ENCODE measurements around the gene RBMS3. TPM values are rescaled to one million over a fixed set of nuclear protein-coding genes. Genes with fewer than 3 reads are reported as not detected.

RBMS3 gene
- total RNA-seq, 1 experiment from 2014 or later: 8.7 TPM

GRCh38 chr3:29481969-29482767, 201.3 kb downstream of the RBMS3 start:
- Mint-ChIP-seq H3K4me1 (peaks cover 21% of the 10 kb centered on the region), H3K27ac (no peak overlapping the region), H3K36me3 (no peaks in the 10 kb centered on the region), H3K9me3 (peaks cover 5% of the 10 kb centered on the region), H3K4me3 (no peak overlapping the region), H3K27me3 (ENCODE audit: low read depth) (no peaks in the 10 kb centered on the region)
- TF ChIP-seq, protein P1, sequence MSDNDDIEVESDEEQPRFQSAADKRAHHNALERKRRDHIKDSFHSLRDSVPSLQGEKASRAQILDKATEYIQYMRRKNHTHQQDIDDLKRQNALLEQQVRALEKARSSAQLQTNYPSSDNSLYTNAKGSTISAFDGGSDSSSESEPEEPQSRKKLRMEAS (CRISPR knock-in tag; IDR thresholded peaks at IDR 0.05): no peak
- TF ChIP-seq TCF7 (CRISPR knock-in tag; IDR thresholded peaks at IDR 0.05; ENCODE audit: low read depth) (no peak), CREM (CRISPR knock-in tag; IDR thresholded peaks at IDR 0.05) (no peak)
- TF ChIP-seq, protein P2, sequence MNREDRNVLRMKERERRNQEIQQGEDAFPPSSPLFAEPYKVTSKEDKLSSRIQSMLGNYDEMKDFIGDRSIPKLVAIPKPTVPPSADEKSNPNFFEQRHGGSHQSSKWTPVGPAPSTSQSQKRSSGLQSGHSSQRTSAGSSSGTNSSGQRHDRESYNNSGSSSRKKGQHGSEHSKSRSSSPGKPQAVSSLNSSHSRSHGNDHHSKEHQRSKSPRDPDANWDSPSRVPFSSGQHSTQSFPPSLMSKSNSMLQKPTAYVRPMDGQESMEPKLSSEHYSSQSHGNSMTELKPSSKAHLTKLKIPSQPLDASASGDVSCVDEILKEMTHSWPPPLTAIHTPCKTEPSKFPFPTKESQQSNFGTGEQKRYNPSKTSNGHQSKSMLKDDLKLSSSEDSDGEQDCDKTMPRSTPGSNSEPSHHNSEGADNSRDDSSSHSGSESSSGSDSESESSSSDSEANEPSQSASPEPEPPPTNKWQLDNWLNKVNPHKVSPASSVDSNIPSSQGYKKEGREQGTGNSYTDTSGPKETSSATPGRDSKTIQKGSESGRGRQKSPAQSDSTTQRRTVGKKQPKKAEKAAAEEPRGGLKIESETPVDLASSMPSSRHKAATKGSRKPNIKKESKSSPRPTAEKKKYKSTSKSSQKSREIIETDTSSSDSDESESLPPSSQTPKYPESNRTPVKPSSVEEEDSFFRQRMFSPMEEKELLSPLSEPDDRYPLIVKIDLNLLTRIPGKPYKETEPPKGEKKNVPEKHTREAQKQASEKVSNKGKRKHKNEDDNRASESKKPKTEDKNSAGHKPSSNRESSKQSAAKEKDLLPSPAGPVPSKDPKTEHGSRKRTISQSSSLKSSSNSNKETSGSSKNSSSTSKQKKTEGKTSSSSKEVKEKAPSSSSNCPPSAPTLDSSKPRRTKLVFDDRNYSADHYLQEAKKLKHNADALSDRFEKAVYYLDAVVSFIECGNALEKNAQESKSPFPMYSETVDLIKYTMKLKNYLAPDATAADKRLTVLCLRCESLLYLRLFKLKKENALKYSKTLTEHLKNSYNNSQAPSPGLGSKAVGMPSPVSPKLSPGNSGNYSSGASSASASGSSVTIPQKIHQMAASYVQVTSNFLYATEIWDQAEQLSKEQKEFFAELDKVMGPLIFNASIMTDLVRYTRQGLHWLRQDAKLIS (CRISPR knock-in tag; IDR thresholded peaks at IDR 0.05; ENCODE audit: borderline replicate concordance): no peak
- no peak for ATAC-seq
- ChIA-PET CTCF (interaction anchor here (0.6 kb wide), 1 partner anchor 17 kb away, joined by 3 read pairs; no protein-coding TSS in a partner anchor), POLR2A (no interaction called here)
- DNase-seq (ENCODE audit: low spot score): no peak

GRCh38 chr3:29484633-29485032, 203.8 kb downstream of the RBMS3 start:
- H3K4me1 Mint-ChIP-seq: peaks cover 15% of the 10 kb centered on the region
- CTCF ChIA-PET: no interaction called here

GRCh38 chr3:29486096-29486495, 205.2 kb downstream of the RBMS3 start:
- ChIA-PET POLR2A (no interaction called here), CTCF (no interaction called here)
- no peak overlapping the region for H3K4me3 Mint-ChIP-seq
- peak overlapping the region; percentile 33; the same call in 1 of the 2 replicates for H3K27ac Mint-ChIP-seq
- ATAC-seq (no peak; the same call in 1 of the 2 replicates), DNase-seq (ENCODE audit: low spot score) (no peak)
- no peaks in the 10 kb centered on the region for H3K36me3 Mint-ChIP-seq
- H3K4me1 Mint-ChIP-seq: peaks cover 15% of the 10 kb centered on the region
- no peaks in the 10 kb centered on the region for H3K27me3 Mint-ChIP-seq (ENCODE audit: low read depth)
- peaks cover 14% of the 10 kb centered on the region for H3K9me3 Mint-ChIP-seq
- no peak for TF ChIP-seq EMX1 (CRISPR knock-in tag; IDR thresholded peaks at IDR 0.05)
- no peak for TF ChIP-seq PREB (CRISPR knock-in tag; IDR thresholded peaks at IDR 0.05; ENCODE audit: borderline replicate concordance)
- TF ChIP-seq IRF1 (CRISPR knock-in tag; IDR thresholded peaks at IDR 0.05): no peak
- no peak for TF ChIP-seq SMAD3 (CRISPR knock-in tag; IDR thresholded peaks at IDR 0.05; ENCODE audit: borderline replicate concordance)
- TF ChIP-seq ZBTB21 (CRISPR knock-in tag; IDR thresholded peaks at IDR 0.05; ENCODE audit: borderline replicate concordance): no peak
- no peak for TF ChIP-seq ZNF219 (CRISPR knock-in tag; IDR thresholded peaks at IDR 0.05; ENCODE audit: borderline replicate concordance)
- TF ChIP-seq KAT7 (CRISPR knock-in tag; IDR thresholded peaks at IDR 0.05; ENCODE audit: borderline replicate concordance): no peak
- TF ChIP-seq ELF4 (CRISPR knock-in tag; IDR thresholded peaks at IDR 0.05; ENCODE audit: low read depth): no peak
- no peak for TF ChIP-seq IRF2 (CRISPR knock-in tag; IDR thresholded peaks at IDR 0.05; ENCODE audit: borderline replicate concordance, low read depth)
- no peak for TF ChIP-seq GRHL2 (CRISPR knock-in tag; IDR thresholded peaks at IDR 0.05; ENCODE audit: insufficient replicate concordance, severe bottlenecking)
- TF ChIP-seq ESRRA (CRISPR knock-in tag; IDR thresholded peaks at IDR 0.05; ENCODE audit: borderline replicate concordance): no peak
- no peak for TF ChIP-seq ZNF512 (CRISPR knock-in tag; IDR thresholded peaks at IDR 0.05; ENCODE audit: borderline replicate concordance)

More at GRCh38 chr3:29484633-29485032, 203.8 kb downstream of the RBMS3 start:
- ATAC-seq (no peak), DNase-seq (ENCODE audit: low spot score) (no peak)
- no peak overlapping the region for H3K27ac Mint-ChIP-seq
- H3K36me3 Mint-ChIP-seq: no peaks in the 10 kb centered on the region
- peaks cover 5% of the 10 kb centered on the region; the same call in 1 of the 2 replicates for H3K9me3 Mint-ChIP-seq
- TF ChIP-seq NFATC4 (CRISPR knock-in tag; IDR thresholded peaks at IDR 0.05): no peak
- TF ChIP-seq ATF6 (CRISPR knock-in tag; IDR thresholded peaks at IDR 0.05): no peak
- TF ChIP-seq NR1H2 (CRISPR knock-in tag; IDR thresholded peaks at IDR 0.05): no peak
- TF ChIP-seq JUN (CRISPR knock-in tag; IDR thresholded peaks at IDR 0.05): no peak
- TF ChIP-seq ELF4 (CRISPR knock-in tag; IDR thresholded peaks at IDR 0.05; ENCODE audit: low read depth): no peak
- H3K27me3 Mint-ChIP-seq (ENCODE audit: low read depth): no peaks in the 10 kb centered on the region
- H3K4me3 Mint-ChIP-seq: no peak overlapping the region
- POLR2A ChIA-PET: no interaction called here

All from WTC11 (cell line).